Activated CD4-positive, alpha-beta T cell treated with anti-CD3 and anti-CD28 coated beads for 48 hours (primary cell): ENCODE data around the gene ACTMAP.

ENCODE experiments used
- DNase-seq: peaks from one replicate; pipeline ENCODE4 v3.0.0-alpha.2; 2020

Gene ACTMAP

GRCh38 chr19:40717880-40718773, 32.1 kb downstream of the ACTMAP start:
- no peak for DNase-seq

GRCh38 chr19:40717325-40717879, 32.9 kb downstream of the ACTMAP start:
- no peak for DNase-seq

- peak; percentile 100 for DNase-seq
Observed at GRCh38 chr19:40716482-40717324, 33.6 kb downstream of the ACTMAP start, which contains the start of the genes COQ8B and ITPKC. Gene COQ8B (minus strand): TSS chr19:40716886. CDS start chr19:40714632, 2,254 bp downstream. Gene ITPKC (plus strand): TSS chr19:40717112. CDS start chr19:40717136, 24 bp downstream.

- peak; percentile 80 for DNase-seq
Observed at GRCh38 chr19:40716031-40716481, 34.2 kb downstream of the ACTMAP start.

- DNase-seq, result peak; percentile 95
Observed at GRCh38 chr19:40714441-40715299, 35.6 kb downstream of the ACTMAP start.

GRCh38 chr19:40713939-40714338, 36.3 kb downstream of the ACTMAP start:
- no peak for DNase-seq

GRCh38 chr19:40709817-40710216, 40.5 kb downstream of the ACTMAP start:
- no peak for DNase-seq

GRCh38 chr19:40707615-40708014, 42.7 kb downstream of the ACTMAP start:
- DNase-seq, result no peak

GRCh38 chr19:40705950-40706619, 44.2 kb downstream of the ACTMAP start:
- no peak for DNase-seq

GRCh38 chr19:40705362-40705651, 45.0 kb downstream of the ACTMAP start:
- DNase-seq, result no peak

- no peak for DNase-seq
Observed at GRCh38 chr19:40704491-40705361, 45.6 kb downstream of the ACTMAP start.

GRCh38 chr19:40703029-40703755, 47.1 kb downstream of the ACTMAP start:
- no peak for DNase-seq

GRCh38 chr19:40702337-40703012, 47.8 kb downstream of the ACTMAP start:
- DNase-seq, result no peak

- DNase-seq, result no peak
Observed at GRCh38 chr19:40701758-40702157, 48.5 kb downstream of the ACTMAP start.

GRCh38 chr19:40700083-40700482, 50.2 kb downstream of the ACTMAP start:
- DNase-seq, result no peak

- DNase-seq, result no peak
Observed at GRCh38 chr19:40697007-40697406, 53.3 kb downstream of the ACTMAP start.

- no peak for DNase-seq
Observed at GRCh38 chr19:40695881-40696280, 54.4 kb downstream of the ACTMAP start.

GRCh38 chr19:40693896-40694295, 56.4 kb downstream of the ACTMAP start:
- DNase-seq, result no peak

GRCh38 chr19:40693150-40693788, 57.0 kb downstream of the ACTMAP start:
- DNase-seq, result no peak
